Stomach (tissue), 4 donors: ENCODE measurements around the gene DCAF10.

Source experiments
- EP300 ChIP-seq: sonication (generic); formaldehyde crosslinking; IDR thresholded peaks from one replicate; pipeline ENCODE4 v1.6.1; 2017; ENCODE audit warnings: antibody characterized with exemption
- POLR2A ChIP-seq, 4 donors: fragments of 450-650 bp; IDR thresholded peaks; one replicate each; pipeline ENCODE4 v1.6.1; 2016; ENCODE audit warnings: antibody characterized with exemption in 4 of 4, control low read depth in 2 of 4, mild to moderate bottlenecking in 1 of 4, moderate library complexity in 1 of 4
- POLR2AphosphoS5 ChIP-seq, 3 donors: sonication (generic); formaldehyde crosslinking; IDR thresholded peaks; one replicate each; pipeline ENCODE4 v1.6.1; 2016; ENCODE audit warnings: antibody characterized with exemption in 3 of 3
- TF ChIP-seq, protein P1 (sequence below), 7 experiments: fragments of 450-650 bp in 4 of 7; fragments of 200-600 bp in 3 of 7; sonication (generic) in 3 of 7; IDR thresholded peaks; one replicate each; pipeline ENCODE4 v1.5.1; 2016 to 2019; ENCODE audit warnings: antibody characterized with exemption in 7 of 7, control low read depth in 2 of 7, mild to moderate bottlenecking in 1 of 7

DNA sequence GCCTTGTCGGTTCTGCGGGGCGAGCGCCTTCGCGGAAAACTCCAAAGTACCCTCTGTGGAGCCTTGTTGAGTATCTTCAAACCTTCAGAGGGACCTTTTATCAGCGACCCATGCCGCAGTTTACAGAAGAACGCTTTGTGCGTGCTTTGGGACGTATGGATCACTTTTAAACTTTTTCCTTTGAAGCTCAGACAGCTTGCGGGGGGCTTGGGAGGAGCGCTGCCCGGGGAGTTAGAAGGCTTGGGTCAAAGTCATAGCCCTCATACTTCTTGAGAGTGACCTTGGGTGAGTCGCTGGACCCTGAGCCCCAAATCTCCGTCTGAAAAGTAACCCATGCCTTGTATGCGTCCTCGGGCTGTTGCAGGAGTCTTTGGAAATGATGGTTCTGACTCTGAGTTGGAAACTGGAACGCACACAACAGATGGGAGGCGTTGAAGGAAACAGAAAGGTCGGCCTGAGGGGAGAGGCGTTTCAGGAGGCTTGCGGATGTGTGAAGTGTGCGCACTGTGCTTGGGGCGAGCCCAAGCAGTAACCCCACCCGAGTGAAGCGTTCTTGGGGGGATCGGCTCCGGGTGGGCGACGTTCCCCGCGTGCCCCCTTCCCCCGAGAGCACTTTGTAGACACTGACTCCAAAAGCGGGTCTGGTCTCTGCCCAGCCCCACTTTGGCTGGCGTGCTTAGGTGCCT is 104.0 kb downstream of the DCAF10 start:
- TF ChIP-seq POLR2A (IDR thresholded peaks at IDR 0.05) (no peak), POLR2AphosphoS5 (IDR thresholded peaks at IDR 0.05) (no peak), EP300 (no peak)
- TF ChIP-seq, protein P1, sequence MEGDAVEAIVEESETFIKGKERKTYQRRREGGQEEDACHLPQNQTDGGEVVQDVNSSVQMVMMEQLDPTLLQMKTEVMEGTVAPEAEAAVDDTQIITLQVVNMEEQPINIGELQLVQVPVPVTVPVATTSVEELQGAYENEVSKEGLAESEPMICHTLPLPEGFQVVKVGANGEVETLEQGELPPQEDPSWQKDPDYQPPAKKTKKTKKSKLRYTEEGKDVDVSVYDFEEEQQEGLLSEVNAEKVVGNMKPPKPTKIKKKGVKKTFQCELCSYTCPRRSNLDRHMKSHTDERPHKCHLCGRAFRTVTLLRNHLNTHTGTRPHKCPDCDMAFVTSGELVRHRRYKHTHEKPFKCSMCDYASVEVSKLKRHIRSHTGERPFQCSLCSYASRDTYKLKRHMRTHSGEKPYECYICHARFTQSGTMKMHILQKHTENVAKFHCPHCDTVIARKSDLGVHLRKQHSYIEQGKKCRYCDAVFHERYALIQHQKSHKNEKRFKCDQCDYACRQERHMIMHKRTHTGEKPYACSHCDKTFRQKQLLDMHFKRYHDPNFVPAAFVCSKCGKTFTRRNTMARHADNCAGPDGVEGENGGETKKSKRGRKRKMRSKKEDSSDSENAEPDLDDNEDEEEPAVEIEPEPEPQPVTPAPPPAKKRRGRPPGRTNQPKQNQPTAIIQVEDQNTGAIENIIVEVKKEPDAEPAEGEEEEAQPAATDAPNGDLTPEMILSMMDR (IDR thresholded peaks at IDR 0.05), result no peak
